Stimulated activated CD4-positive, alpha-beta T cell treated with anti-CD3 and anti-CD28 coated beads, Interleukin-4, amount 100 ng/mL, for 24 hours (primary cell): ENCODE data around the gene DAND5.

Source experiments
- DNase-seq: peaks from one replicate; pipeline ENCODE4 v3.0.0-alpha.2; 2020

Gene DAND5

DNA sequence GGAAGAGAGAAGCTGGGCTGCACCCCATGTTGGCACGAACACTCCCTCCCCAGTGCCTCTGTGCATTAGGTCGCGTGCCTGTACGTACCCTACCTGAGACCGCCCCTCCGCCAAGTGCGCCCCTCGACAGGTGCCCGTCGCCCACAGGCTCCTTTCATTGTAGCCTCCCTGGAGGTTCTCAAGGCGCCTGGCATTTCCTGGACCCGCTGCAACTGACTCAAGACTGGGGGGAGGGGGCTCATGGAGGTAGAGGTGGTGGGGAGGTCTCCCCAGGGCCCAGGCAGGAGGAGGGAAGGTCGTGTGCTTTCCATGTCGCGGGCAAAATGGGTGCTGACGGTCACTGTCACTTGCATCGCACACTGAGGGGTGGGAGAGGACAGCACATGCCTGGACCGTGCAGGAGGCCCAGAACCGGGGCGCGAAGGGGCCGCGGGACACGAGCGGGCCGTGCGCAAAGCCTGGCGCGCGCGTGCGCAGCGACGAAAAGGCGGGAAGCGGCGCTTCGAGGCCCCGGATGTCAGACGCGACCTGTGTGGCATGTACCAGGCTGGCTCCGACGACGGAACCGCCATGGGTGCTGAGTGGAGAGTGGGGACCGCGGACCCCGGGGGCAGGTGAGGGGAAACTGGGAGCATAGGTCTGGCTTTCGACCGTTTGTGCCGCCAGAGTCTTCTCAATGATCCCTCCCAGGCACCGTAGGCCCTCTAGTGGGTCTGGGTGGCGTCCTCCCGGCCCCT lies 42.4 kb downstream of the DAND5 start:
- no peak for DNase-seq

DNA sequence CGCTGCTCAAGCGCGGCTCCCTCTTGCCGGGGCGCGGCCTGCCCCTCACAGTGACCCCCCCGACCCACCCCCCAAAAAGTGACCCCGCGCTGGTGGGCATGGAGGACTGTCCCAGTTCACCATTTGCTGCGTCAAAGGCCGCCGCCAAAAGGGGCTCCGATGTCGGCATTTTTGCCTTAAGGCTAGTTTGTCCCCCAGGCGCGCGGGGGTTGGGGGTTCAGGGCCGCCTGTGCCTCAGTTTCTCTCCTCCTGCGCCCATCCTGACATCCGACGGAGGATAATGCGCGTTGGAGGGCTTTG lies 43.0 kb downstream of the DAND5 start:
- no peak for DNase-seq

DNA sequence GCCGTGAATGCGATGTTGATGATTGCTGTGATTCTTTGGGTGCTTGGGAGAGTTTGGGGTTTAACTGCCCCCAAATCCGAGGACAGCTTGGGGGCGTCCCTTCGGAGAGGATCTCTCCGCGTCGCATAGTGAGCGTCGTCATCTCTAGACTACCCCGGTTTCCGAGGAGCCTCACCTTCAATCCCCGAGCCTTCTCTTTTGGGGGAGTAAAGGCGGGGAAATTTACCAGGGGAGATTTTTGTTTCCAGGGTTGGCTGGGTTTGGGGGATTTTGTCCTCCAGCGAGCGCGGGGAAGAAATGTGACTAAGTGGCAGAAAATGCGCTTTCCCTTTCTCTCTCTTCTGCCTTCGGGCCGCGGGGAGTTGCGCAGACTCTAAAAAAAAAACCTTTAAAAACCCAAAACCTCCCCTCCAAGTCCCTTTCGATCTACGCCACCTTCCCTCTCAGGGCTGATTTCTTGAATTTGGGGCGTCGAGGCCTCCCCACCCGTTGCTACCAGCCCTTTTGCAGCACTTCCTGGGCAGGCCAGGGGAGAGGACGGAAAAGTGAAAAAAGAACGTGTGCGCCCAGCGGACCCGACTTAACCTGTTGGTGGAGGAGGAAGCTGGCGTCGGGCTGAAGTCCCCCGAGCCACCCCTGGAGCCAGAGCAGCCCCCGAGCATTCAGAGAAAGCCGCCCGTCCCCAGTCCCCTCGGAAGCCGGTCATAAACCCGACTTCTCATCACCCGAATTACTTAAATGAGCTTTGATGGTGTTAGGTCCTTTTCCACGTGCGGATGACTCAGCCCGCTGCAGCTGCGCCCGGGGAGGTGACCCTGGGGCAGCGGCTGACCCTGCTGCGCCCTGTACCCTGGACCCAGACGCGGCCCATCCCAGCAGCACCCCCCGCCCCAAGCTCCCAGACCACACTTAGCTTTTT lies 43.6 kb downstream of the DAND5 start:
- peak; percentile 29 for DNase-seq

DNA sequence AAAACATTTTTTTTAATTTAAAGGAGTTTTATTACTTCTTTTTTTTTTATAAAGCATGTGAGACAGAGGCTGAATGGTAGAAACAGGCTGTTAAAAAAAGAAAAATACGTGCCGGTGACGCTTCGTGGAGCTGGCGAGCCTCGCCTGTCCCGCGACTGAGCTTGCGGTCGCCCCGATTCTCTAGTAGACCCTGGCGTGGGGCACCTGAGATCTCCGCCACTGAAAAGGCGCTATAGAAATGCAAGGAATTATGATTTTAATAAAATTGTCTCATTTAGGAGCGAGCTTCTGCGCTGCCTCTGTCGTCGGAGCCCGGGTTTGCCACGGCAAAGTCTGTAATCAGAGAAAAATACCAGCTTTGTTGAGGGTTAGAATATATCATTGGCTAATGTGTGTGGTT lies 44.3 kb downstream of the DAND5 start:
- no peak for DNase-seq

DNA sequence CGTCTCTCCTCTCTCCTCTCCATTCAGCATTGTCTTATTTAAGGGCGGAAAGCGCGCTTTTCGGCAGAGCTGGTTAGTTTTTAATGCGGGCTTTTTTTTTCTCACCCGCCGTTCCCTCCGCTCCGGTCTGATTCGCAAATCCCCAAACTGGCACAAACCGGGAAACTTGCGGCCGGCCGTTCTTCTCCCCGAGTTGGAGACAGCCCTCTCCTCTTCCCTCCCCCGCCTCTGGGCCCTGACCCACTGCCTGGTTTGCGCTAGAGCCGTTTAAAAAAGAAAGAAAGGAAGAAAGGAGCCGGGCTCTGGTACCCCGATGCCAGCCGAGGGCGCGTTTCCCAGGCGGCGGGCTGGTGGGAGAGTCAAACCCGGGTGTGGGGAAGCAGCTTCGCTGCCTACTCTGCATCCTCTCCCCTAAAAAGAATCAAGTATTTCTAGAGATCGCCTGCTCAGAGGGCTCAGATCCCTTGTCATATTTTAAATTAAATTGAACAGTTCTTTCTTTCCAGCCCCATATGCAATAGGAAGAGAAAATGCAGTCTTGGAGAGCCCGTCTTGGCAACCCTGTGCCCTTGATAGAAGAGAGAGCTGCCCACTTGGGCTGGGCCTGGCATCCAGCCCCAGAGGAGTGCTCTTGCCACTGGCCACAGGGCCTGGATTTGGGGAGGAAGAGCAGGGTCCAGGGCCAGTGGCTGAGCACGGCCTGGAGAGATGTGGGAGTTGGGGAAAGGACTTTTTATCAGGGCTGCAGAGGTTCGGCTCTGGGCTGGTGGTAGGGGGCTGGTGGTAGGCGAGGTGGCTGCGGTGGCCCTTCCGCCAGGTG lies 44.9 kb downstream of the DAND5 start:
- no peak for DNase-seq

- DNase-seq: no peak
Measured at GRCh38 chr19:13014921-13015280, 45.5 kb downstream of the DAND5 start.

- no peak for DNase-seq
Measured at GRCh38 chr19:13015361-13016223, 46.2 kb downstream of the DAND5 start.

DNA sequence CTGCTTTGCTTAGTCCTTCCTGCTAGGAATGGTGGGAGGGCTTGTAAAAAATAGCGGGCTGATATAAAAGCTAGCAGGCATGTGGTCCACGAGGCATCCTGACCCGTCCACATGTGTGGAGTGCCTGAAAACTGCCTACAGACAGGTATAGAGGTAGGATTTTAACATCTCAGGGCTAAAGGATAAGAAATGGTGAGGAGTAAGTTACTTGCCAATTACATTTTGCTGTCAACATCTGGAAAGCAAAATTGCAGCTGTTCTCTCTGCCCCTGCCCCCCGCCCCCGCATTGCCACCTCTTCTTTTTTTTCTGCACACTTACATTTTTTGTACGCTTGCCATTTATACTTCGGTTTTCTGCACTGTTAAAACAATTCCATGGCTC lies 46.9 kb downstream of the DAND5 start:
- no peak for DNase-seq

GRCh38 chr19:13016628-13017305 lies 47.4 kb downstream of the DAND5 start:
- no peak for DNase-seq

GRCh38 chr19:13017306-13018034 lies 48.1 kb downstream of the DAND5 start:
- DNase-seq: no peak

GRCh38 chr19:13018035-13018914 lies 48.9 kb downstream of the DAND5 start:
- no peak for DNase-seq

GRCh38 chr19:13019332-13019731 lies 50.0 kb downstream of the DAND5 start:
- no peak for DNase-seq

- DNase-seq: no peak
Measured at GRCh38 chr19:13020002-13020414, 50.6 kb downstream of the DAND5 start.

GRCh38 chr19:13022111-13022858 lies 52.9 kb downstream of the DAND5 start:
- DNase-seq: no peak

- no peak for DNase-seq
Measured at GRCh38 chr19:13022859-13023636, 53.7 kb downstream of the DAND5 start.

GRCh38 chr19:13023656-13024055 lies 54.3 kb downstream of the DAND5 start:
- DNase-seq: no peak
